Mucosa of rectum (tissue), 2 donors: ENCODE data around the gene LIMS3.
"Not testable (repeated sequence)": the region's sequence is repeated elsewhere in the genome, so short reads cannot be mapped to it uniquely, and the experiment has no call there.

Experiments
- H3K27ac ChIP-seq, 2 donors: one replicate each; pipeline ENCODE4 v1.7.0; 2013; ENCODE audit warnings: inconsistent platforms in 2 of 2, low read depth in 2 of 2, low read length in 2 of 2
- H3K27me3 ChIP-seq, 2 donors: one replicate each; pipeline ENCODE4 v1.7.0; 2013; ENCODE audit warnings: low read length in 2 of 2; ENCODE audit not compliant: control insufficient read depth in 2 of 2, insufficient read depth in 2 of 2
- H3K36me3 ChIP-seq, 2 donors: one replicate each; pipeline ENCODE4 v1.7.0; 2013; ENCODE audit warnings: low read length in 2 of 2; ENCODE audit not compliant: control insufficient read depth in 2 of 2, insufficient read depth in 2 of 2
- H3K4me1 ChIP-seq, 2 donors: one replicate each; pipeline ENCODE4 v1.7.0; 2013; ENCODE audit warnings: low read length in 2 of 2, mild to moderate bottlenecking in 1 of 2; ENCODE audit not compliant: control insufficient read depth in 2 of 2, insufficient read depth in 2 of 2
- H3K4me3 ChIP-seq, 2 donors: one replicate each; pipeline ENCODE4 v1.7.0; 2013; ENCODE audit warnings: low read length in 2 of 2
- H3K9ac ChIP-seq, 2 donors: one replicate each; pipeline ENCODE4 v1.7.0; 2013; ENCODE audit warnings: low read length in 2 of 2, low read depth in 1 of 2, mild to moderate bottlenecking in 1 of 2
- H3K9me3 ChIP-seq, 2 donors: one replicate each; pipeline ENCODE4 v1.7.0; 2013; ENCODE audit warnings: low read length in 2 of 2; ENCODE audit not compliant: control insufficient read depth in 2 of 2
- donor health status: healthy.
- donor health status: Normal muscosa, but diverticular disease.

LIMS3 gene

DNA sequence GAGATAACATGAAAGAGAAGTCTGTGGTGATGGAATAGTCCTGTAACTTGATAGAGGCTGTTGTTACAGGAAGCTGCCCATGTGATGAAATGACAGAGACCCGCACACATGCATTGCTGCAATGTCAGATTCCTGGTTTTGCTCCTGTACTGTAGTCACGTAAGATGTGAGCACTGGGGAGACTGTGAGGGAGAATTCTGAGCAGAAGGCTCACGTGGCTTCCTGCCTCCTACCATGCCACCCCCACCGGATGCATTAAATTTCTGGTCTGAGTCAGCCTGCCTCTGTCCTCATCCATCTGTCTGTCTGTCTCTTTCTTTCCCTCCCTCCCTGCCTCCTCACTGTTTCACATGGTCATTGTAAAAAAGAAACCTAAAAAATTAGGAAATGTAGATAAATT, 2.3 kb upstream of the LIMS3 start:
- not testable (repeated sequence) for H3K9me3 ChIP-seq, H3K36me3 ChIP-seq, H3K4me1 ChIP-seq, H3K27me3 ChIP-seq, H3K9ac ChIP-seq, H3K4me3 ChIP-seq, H3K27ac ChIP-seq

DNA sequence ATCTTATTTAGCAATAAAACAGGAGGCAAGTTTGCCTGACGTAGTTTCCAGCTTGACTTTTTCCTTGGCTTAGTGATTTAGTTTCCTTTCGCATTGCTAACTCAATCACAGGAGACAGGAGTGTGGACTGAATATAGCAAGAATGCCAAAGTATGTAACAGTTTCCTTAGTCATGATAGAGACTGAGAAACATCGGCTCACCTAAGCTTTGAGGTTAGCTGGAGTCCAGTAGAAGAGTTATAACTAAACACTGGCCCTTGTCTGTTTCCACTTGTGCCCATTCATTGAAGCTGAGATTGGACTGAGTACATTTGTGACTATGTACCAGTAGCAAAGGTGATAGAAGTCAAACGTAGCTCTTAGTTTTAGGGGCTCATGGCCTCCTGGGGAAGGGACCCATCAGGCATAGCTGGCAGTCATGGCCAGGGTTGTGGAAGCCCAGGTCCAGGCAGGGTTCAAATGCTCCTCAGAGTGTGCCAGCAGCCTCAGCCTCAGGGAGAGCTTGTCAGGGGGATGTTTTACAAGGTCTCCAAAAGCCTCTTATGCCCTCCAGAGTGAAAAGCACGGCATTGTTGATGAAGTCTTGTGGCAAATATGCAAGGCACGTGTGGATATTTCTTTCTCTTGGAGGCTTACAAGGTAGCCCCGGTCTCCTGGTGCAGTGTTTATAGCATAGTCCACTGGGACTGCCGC, 573 bp upstream of the LIMS3 start:
- not testable (repeated sequence) for H3K27me3 ChIP-seq, H3K27ac ChIP-seq, H3K4me3 ChIP-seq, H3K9ac ChIP-seq, H3K4me1 ChIP-seq, H3K9me3 ChIP-seq, H3K36me3 ChIP-seq

GRCh38 chr2:109905796-109906195, 7.3 kb downstream of the LIMS3 start:
- H3K9ac ChIP-seq, H3K4me1 ChIP-seq, H3K27ac ChIP-seq, H3K27me3 ChIP-seq, H3K4me3 ChIP-seq, H3K36me3 ChIP-seq, H3K9me3 ChIP-seq: not testable (repeated sequence)

DNA sequence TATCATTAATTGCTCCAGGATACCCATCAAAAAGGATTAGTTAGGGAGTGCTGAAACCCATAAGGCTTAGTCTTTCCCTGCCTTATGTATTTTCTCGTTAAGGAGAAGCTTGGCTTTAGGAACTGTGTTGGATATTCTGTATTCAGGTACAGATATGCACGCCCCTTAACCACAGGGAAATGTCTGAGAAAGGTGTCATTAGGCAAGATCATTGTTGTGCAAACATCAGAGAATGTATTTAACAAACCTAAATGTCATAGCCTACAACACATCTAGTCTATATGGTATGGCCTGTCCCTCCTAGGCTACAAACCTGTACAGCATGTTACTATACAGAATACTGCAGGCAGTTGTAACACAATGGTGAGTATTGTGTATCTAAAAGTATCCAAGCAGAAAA, 10.1 kb downstream of the LIMS3 start:
- H3K27me3 ChIP-seq, H3K27ac ChIP-seq, H3K9me3 ChIP-seq, H3K9ac ChIP-seq, H3K4me3 ChIP-seq, H3K4me1 ChIP-seq, H3K36me3 ChIP-seq: not testable (repeated sequence)

DNA sequence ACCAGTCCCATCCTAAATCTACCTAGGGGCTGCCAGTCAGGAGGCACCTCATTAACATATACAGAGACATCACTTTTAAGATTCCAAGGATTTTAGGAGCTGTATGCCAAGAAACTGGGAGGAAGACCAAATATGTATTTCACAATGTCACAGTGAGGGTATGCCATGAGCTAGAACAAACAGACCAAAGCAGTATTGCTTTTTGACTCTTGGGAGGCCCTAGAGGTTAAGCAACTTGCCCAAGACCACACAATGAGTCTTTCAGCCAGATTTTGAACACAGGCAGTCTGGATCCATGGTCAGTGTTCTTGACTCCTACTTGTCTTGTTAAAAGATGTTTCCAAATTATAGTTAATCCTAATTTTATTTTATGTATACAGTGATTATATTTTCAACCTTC, 12.3 kb downstream of the LIMS3 start:
- not testable (repeated sequence) for H3K27me3 ChIP-seq, H3K9me3 ChIP-seq, H3K4me1 ChIP-seq, H3K4me3 ChIP-seq, H3K27ac ChIP-seq, H3K36me3 ChIP-seq, H3K9ac ChIP-seq

- not testable (repeated sequence) for H3K9me3 ChIP-seq
Measured at GRCh38 chr2:109913911-109914310, 15.4 kb downstream of the LIMS3 start.

GRCh38 chr2:109914552-109914951, 16.1 kb downstream of the LIMS3 start:
- H3K9me3 ChIP-seq, H3K9ac ChIP-seq, H3K36me3 ChIP-seq, H3K27me3 ChIP-seq, H3K4me1 ChIP-seq, H3K27ac ChIP-seq, H3K4me3 ChIP-seq: not testable (repeated sequence)

More at GRCh38 chr2:109913911-109914310, 15.4 kb downstream of the LIMS3 start:
- H3K9ac ChIP-seq, H3K27ac ChIP-seq, H3K36me3 ChIP-seq, H3K4me3 ChIP-seq, H3K4me1 ChIP-seq, H3K27me3 ChIP-seq: not testable (repeated sequence)

DNA sequence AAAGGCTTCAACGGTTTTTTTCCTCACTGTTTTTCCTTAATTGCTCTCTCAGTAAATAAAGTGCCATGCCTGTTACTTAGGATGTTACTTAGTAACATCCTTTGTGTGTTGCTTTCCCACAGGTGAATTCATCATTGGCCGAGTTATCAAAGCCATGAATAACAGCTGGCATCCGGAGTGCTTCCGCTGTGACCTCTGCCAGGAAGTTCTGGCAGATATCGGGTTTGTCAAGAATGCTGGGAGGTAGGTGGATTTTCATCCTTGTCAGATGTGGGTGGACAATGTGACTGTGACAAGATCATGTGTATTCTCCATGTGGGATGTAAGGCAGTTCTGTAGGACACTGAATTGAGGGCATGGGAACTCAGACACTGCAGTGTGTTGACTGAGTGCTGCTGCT, 17.3 kb downstream of the LIMS3 start:
- not testable (repeated sequence) for H3K9ac ChIP-seq, H3K27ac ChIP-seq, H3K9me3 ChIP-seq, H3K4me3 ChIP-seq, H3K27me3 ChIP-seq, H3K4me1 ChIP-seq, H3K36me3 ChIP-seq

DNA sequence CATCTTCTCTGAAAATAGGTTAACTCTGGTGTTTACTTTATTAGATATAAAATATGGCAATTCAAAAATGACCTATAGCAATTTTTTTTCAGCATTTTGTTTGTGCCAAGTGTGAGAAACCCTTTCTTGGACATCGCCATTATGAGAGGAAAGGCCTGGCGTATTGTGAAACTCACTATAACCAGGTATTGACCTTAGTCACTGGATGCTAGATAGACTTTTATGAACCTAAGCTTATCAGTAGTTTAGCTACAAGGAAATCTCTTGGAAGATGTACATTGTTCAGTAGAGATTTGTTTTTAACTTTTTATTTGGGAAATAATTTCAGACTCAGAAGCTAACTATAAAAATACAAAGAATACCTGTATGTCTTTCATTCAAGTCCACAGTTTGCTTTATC, 21.7 kb downstream of the LIMS3 start:
- H3K9ac ChIP-seq, result not testable (repeated sequence)

GRCh38 chr2:109921543-109922384, 23.3 kb downstream of the LIMS3 start:
- not testable (repeated sequence) for H3K4me1 ChIP-seq

More for the DNA sequence above, 21.7 kb downstream of the LIMS3 start:
- not testable (repeated sequence) for H3K9me3 ChIP-seq, H3K27me3 ChIP-seq, H3K27ac ChIP-seq, H3K36me3 ChIP-seq, H3K4me3 ChIP-seq, H3K4me1 ChIP-seq

More at GRCh38 chr2:109921543-109922384, 23.3 kb downstream of the LIMS3 start:
- not testable (repeated sequence) for H3K27ac ChIP-seq, H3K27me3 ChIP-seq, H3K36me3 ChIP-seq, H3K9ac ChIP-seq, H3K9me3 ChIP-seq, H3K4me3 ChIP-seq
